Measurements from ENCODE around the gene OR5K3. TPM values are rescaled to one million over a fixed set of nuclear protein-coding genes. Genes with fewer than 3 reads are reported as not detected.

OR5K3 gene
- total and polyA plus RNA-seq, 3 donors from 2014 or later: not detected

DNA sequence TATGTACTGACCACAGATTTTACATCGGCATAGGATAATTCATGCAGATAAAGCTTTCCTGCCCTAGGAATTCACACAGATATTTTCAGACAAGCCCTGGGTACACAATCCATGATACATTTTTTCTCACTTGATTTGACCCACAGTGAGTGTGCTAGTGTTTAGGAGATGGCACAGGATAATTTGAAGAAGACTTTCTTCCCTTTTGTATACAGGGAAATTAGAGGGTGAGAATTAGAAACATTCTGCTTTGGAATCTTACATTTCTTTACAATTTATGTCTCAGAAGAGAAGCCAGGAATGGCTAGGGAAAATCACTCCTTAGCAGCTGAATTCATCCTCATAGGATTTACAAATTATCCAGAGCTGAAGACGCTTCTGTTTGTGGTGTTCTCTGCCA, 36.9 kb upstream of the OR5K3 start, which contains the start of gene OR5K4:
Gene OR5K4 (plus strand): TSS at position 301 of the 400 bp plus-strand sequence. CDS start 0 bp downstream, at position 301.
- no peaks in the 10 kb centered on the region for H3K36me3 ChIP-seq (ENCODE audit: low read depth, missing control alignments)
- no peak for DNase-seq
- H3K4me1 ChIP-seq: no peaks in the 10 kb centered on the region
- no peak for TF ChIP-seq POLR2A (IDR thresholded peaks at IDR 0.05)
- TF ChIP-seq, protein P1, sequence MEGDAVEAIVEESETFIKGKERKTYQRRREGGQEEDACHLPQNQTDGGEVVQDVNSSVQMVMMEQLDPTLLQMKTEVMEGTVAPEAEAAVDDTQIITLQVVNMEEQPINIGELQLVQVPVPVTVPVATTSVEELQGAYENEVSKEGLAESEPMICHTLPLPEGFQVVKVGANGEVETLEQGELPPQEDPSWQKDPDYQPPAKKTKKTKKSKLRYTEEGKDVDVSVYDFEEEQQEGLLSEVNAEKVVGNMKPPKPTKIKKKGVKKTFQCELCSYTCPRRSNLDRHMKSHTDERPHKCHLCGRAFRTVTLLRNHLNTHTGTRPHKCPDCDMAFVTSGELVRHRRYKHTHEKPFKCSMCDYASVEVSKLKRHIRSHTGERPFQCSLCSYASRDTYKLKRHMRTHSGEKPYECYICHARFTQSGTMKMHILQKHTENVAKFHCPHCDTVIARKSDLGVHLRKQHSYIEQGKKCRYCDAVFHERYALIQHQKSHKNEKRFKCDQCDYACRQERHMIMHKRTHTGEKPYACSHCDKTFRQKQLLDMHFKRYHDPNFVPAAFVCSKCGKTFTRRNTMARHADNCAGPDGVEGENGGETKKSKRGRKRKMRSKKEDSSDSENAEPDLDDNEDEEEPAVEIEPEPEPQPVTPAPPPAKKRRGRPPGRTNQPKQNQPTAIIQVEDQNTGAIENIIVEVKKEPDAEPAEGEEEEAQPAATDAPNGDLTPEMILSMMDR (IDR thresholded peaks at IDR 0.05): no peak
- intact Hi-C loops (cut with DNase I; ENCODE audit: low total_unique reads): no loop called here
- no peak within 1 kb of the TSS for H3K27ac ChIP-seq
- H3K27me3 ChIP-seq: no peaks in the 10 kb centered on the region
- H3K9me3 ChIP-seq: no peaks in the 10 kb centered on the region
- H3K4me3 ChIP-seq: no peak within 1 kb of the TSS
- 80 to 87% methylated on average over 2 of the region's 2 CpGs for WGBS, 2 donors

DNA sequence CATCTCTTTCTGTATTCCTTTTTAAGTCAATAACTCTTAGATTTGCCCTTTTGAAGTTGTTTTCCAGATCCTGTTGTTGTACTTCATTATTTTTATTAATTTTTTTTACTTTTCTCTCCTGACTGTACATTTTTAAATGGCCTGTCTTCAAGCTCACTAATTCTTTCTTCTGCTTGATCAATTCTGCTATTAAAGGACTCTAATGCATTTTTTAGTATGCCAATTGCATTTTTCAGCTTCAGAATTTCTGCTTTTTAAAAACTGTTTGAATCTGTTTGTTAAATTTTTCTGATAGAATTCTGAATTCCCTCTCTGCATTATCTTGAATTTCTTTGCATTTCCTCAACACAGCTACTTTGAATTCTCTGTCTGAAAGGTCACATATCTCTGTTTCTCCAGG, 31.2 kb upstream of the OR5K3 start:
- TF ChIP-seq, protein P1 (IDR thresholded peaks at IDR 0.05): no peak
- no peak for TF ChIP-seq POLR2A (IDR thresholded peaks at IDR 0.05)
- no peak for DNase-seq
- no peak overlapping the region for H3K4me3 ChIP-seq
- H3K4me1 ChIP-seq: no peaks in the 10 kb centered on the region
- no peaks in the 10 kb centered on the region for H3K9me3 ChIP-seq
- H3K36me3 ChIP-seq (ENCODE audit: low read depth, missing control alignments): no peaks in the 10 kb centered on the region
- H3K27me3 ChIP-seq: no peaks in the 10 kb centered on the region
- intact Hi-C loops (cut with DNase I; ENCODE audit: low total_unique reads): no loop called here
- H3K27ac ChIP-seq: no peak overlapping the region

DNA sequence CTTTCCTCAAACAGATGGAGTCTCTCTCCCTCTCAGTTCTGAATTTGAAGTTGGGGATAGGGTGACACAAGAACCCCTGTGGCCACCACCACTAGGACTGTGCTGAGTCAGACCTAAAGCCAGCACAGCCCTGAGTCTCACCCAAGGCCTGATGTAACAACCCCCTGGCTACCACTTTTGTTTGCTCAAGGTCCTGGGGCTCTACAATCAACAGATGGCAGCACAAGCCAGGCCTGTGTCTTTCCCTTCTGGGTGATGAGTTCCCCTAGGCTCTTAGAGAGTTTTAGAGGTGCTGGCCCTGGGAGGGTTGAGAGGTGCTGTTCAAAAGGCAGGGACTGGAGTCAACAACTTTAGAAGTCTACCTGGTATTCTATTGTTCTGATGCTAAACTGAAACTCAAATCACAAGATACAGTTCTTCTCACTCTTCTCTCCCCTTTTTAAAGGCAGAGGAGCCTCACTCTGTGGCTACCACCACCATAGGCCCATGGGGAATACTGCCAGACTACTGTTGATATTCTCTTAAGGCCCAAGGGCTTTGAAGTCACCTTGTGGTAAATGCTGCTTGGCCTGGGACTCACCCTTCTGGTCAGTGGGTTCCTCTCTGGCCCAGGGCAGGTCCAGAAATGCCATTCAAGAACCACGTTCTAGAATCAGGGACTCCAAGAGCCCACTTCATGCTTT, 30.3 kb upstream of the OR5K3 start:
- no peaks in the 10 kb centered on the region for H3K4me1 ChIP-seq
- no peak for TF ChIP-seq POLR2A (IDR thresholded peaks at IDR 0.05)
- TF ChIP-seq, protein P1 (IDR thresholded peaks at IDR 0.05): no peak
- no peaks in the 10 kb centered on the region for H3K36me3 ChIP-seq (ENCODE audit: low read depth, missing control alignments)
- 85 to 100% methylated on average over 1 of the region's 1 CpG for WGBS, 2 donors
- no peak overlapping the region for H3K27ac ChIP-seq
- no peak for DNase-seq
- intact Hi-C loops (cut with DNase I; ENCODE audit: low total_unique reads): no loop called here
- no peaks in the 10 kb centered on the region for H3K27me3 ChIP-seq
- no peaks in the 10 kb centered on the region for H3K9me3 ChIP-seq
- H3K4me3 ChIP-seq: no peak overlapping the region

DNA sequence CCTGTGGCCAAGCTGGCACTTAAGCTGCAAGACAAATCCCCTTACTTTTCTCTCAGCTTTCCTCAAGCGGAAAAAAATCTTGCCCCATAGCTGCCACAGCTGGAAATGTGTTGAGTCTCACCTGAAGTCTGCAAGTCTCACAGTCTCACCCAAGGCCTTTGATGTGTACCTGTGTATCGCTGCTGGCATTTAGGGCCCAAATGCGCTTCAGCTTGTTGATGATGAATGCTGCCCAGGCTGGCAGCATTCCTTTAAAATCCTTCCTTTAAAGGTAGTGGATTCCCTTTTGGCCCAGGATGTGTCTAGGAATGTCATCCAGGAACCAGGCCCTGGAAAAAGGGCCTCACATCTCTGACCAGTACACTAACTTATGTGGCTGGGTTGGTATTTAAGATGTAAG, 29.8 kb upstream of the OR5K3 start:
- Histone ChIP-seq H3K27ac (no peak overlapping the region), H3K9me3 (no peaks in the 10 kb centered on the region), H3K4me1 (no peaks in the 10 kb centered on the region), H3K27me3 (no peaks in the 10 kb centered on the region), H3K36me3 (ENCODE audit: low read depth, missing control alignments) (no peaks in the 10 kb centered on the region), H3K4me3 (no peak overlapping the region)
- intact Hi-C loops (cut with DNase I; ENCODE audit: low total_unique reads): no loop called here
- 93 to 95% methylated on average over 3 of the region's 3 CpGs for WGBS, 2 donors
- TF ChIP-seq, protein P1 (IDR thresholded peaks at IDR 0.05): no peak
- no peak for TF ChIP-seq POLR2A (IDR thresholded peaks at IDR 0.05)
- no peak for DNase-seq

DNA sequence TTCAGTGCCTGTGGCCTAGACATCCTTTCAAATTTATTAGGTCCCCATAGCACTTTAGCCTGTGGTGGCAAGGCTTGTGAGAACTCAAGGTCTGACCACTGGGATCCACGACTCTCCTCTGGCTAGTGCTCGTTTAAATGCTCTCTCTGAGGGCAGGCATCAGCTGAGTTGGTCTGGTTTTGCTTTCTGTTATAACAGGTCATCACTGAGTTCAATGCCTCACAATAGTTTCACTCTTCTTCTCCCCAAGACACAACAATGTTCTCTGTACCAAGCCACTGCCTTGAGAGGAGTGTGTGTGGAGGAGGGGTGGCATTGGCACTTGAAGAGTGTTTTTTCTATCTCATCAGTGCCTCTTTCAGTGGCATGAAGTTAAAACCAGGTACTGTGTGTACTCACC, 29.2 kb upstream of the OR5K3 start:
- TF ChIP-seq POLR2A (IDR thresholded peaks at IDR 0.05): no peak
- TF ChIP-seq, protein P1 (IDR thresholded peaks at IDR 0.05): no peak
- no peak overlapping the region for H3K27ac ChIP-seq
- 79 to 89% methylated on average over 2 of the region's 2 CpGs for WGBS, 2 donors
- no peaks in the 10 kb centered on the region for H3K36me3 ChIP-seq (ENCODE audit: low read depth, missing control alignments)
- intact Hi-C loops (cut with DNase I; ENCODE audit: low total_unique reads): no loop called here
- no peaks in the 10 kb centered on the region for H3K27me3 ChIP-seq
- DNase-seq: no peak
- H3K4me3 ChIP-seq: no peak overlapping the region
- no peaks in the 10 kb centered on the region for H3K9me3 ChIP-seq
- no peaks in the 10 kb centered on the region for H3K4me1 ChIP-seq

Data from testis (tissue), 3 donors.